IMR-90 (cell line): ENCODE data around the gene DNM3. TPM values are rescaled to one million over a fixed set of nuclear protein-coding genes. Genes with fewer than 3 reads are reported as not detected.

ENCODE experiments used
- ATAC-seq: fragments of 200-7000 bp; cut with Tn5 transposase; 2 replicates; pipeline ENCODE4 v1.9.1; 2020; ENCODE audit warnings: low read depth, mild to moderate bottlenecking, moderate library complexity
- BruUV-seq: library from RNA; stranded (reverse); fragments of 400-500 nt; replicated peaks from 2 replicates; lab custom pipeline; 2021; lab: Mats Ljungman, UMichigan
- CTCF ChIA-PET: fragments of 300-600 bp; formaldehyde crosslinking; extraction: SDS; loops from one replicate; lab custom pipeline; 2021; ENCODE audit warnings: antibody characterized with exemption; lab: Yijun Ruan, JAX
- POLR2A ChIA-PET: fragments of 300-600 bp; sonication (Branson Sonifier 250); formaldehyde crosslinking; loops from one replicate; lab custom pipeline; 2022; ENCODE audit warnings: antibody characterized with exemption; ENCODE audit not compliant: unreplicated experiment; lab: Charles Lee
- DNase-seq: peaks from one replicate; pipeline ENCODE4 v3.0.0; 2013
- H2AFZ ChIP-seq: replicated peaks from 2 replicates; pipeline ENCODE3; 2013; ENCODE audit warnings: low read length, mild to moderate bottlenecking; ENCODE audit not compliant: poor library complexity
- H2AK5ac ChIP-seq: 2 replicates; pipeline ENCODE4 v1.6.1; 2013; ENCODE audit warnings: low read depth, low read length, inconsistent platforms
- H2AK9ac ChIP-seq: replicated peaks from 2 replicates; pipeline ENCODE3; 2013; ENCODE audit warnings: mild to moderate bottlenecking, low read depth, low read length, moderate library complexity; ENCODE audit not compliant: poor library complexity
- H2BK120ac ChIP-seq: 2 replicates; pipeline ENCODE4 v1.6.1; 2013; ENCODE audit warnings: low read depth, low read length, inconsistent platforms
- H2BK15ac ChIP-seq: 3 replicates; pipeline ENCODE4 v1.6.1; 2013; ENCODE audit warnings: low read depth, low read length, inconsistent platforms
- H2BK20ac ChIP-seq: 2 replicates; pipeline ENCODE4 v1.6.1; 2013; ENCODE audit warnings: low read depth, mild to moderate bottlenecking, inconsistent platforms, low read length, moderate library complexity
- H2BK5ac ChIP-seq: 2 replicates; pipeline ENCODE4 v1.6.1; 2013; ENCODE audit warnings: mild to moderate bottlenecking, low read depth, low read length, inconsistent platforms; ENCODE audit not compliant: poor library complexity, severe bottlenecking
- H3K14ac ChIP-seq: replicated peaks from 2 replicates; pipeline ENCODE4 v1.6.1; 2013; ENCODE audit warnings: low read depth, low read length, inconsistent platforms
- H3K18ac ChIP-seq: 2 replicates; pipeline ENCODE4 v1.6.1; 2013; ENCODE audit warnings: low read depth, low read length, control low read depth
- H3K23ac ChIP-seq: 2 replicates; pipeline ENCODE4 v1.6.1; 2013; ENCODE audit warnings: low read depth, low read length, inconsistent platforms
- H3K27ac ChIP-seq: 2 replicates; pipeline ENCODE4 v1.5.1; 2013; ENCODE audit warnings: mild to moderate bottlenecking, control low read depth, low read length; ENCODE audit not compliant: insufficient read depth
- H3K27me3 ChIP-seq: 2 replicates; pipeline ENCODE4 v1.6.1; 2013; ENCODE audit warnings: low read length; ENCODE audit not compliant: control insufficient read depth, insufficient read depth
- H3K36me3 ChIP-seq: 2 replicates; pipeline ENCODE4 v1.6.1; 2013; ENCODE audit warnings: low read length, mixed read lengths; ENCODE audit not compliant: control insufficient read depth, insufficient read depth
- H3K4ac ChIP-seq: 2 replicates; pipeline ENCODE4 v1.6.1; 2013; ENCODE audit warnings: low read depth, low read length, inconsistent platforms
- H3K4me1 ChIP-seq: 2 replicates; pipeline ENCODE4 v1.6.1; 2013; ENCODE audit warnings: low read length, mixed read lengths; ENCODE audit not compliant: control insufficient read depth, insufficient read depth
- H3K4me2 ChIP-seq: 2 replicates; pipeline ENCODE4 v1.6.1; 2013; ENCODE audit warnings: low read depth, mild to moderate bottlenecking, control low read depth, low read length, moderate library complexity
- H3K4me3 ChIP-seq: 2 replicates; pipeline ENCODE4 v1.5.1; 2013; ENCODE audit warnings: low read depth, mild to moderate bottlenecking, control low read depth, low read length, moderate library complexity; ENCODE audit not compliant: insufficient read depth
- H3K56ac ChIP-seq: 2 replicates; pipeline ENCODE4 v1.6.1; 2013; ENCODE audit warnings: low read length, inconsistent platforms; ENCODE audit not compliant: insufficient read depth; ENCODE audit errors: extremely low read depth
- H3K79me1 ChIP-seq, 2 experiments: 2 replicates each; pipeline ENCODE4 v1.6.1; 2013; ENCODE audit warnings: low read length in 2 of 2, inconsistent platforms in 1 of 2, low read depth in 1 of 2
- H3K9ac ChIP-seq: 2 replicates; pipeline ENCODE4 v1.6.1; 2013; ENCODE audit warnings: low read depth, low read length, control low read depth
- H3K9me1 ChIP-seq: 2 replicates; pipeline ENCODE4 v1.6.1; 2013; ENCODE audit warnings: low read length, inconsistent platforms; ENCODE audit not compliant: insufficient read depth
- H3K9me3 ChIP-seq: 2 replicates; pipeline ENCODE4 v1.6.1; 2013; ENCODE audit warnings: low read length; ENCODE audit not compliant: control insufficient read depth, insufficient read depth
- H4K20me1 ChIP-seq: 2 replicates; pipeline ENCODE4 v1.6.1; 2013; ENCODE audit warnings: low read length, inconsistent platforms; ENCODE audit not compliant: insufficient read depth
- H4K5ac ChIP-seq: 2 replicates; pipeline ENCODE4 v1.6.1; 2013; ENCODE audit warnings: mild to moderate bottlenecking, low read depth, low read length, control low read depth
- H4K8ac ChIP-seq, 2 experiments: 2 replicates each; pipeline ENCODE4 v1.6.1; 2013; ENCODE audit warnings: low read depth in 2 of 2, low read length in 2 of 2, control low read depth in 1 of 2, inconsistent platforms in 1 of 2
- H4K91ac ChIP-seq: 2 replicates; pipeline ENCODE4 v1.6.1; 2013; ENCODE audit warnings: low read depth, low read length, inconsistent platforms; ENCODE audit not compliant: insufficient read depth
- BHLHE40 ChIP-seq: fragments of 150-350 bp; IDR thresholded peaks from 2 replicates; pipeline ENCODE4 v1.6.1; 2016; ENCODE audit warnings: mild to moderate bottlenecking, low read depth, low read length
- CEBPB ChIP-seq: IDR thresholded peaks from 2 replicates; pipeline ENCODE4 v1.6.1; 2012; ENCODE audit warnings: low read depth, low read length, improper control_type of control experiment
- CTCF ChIP-seq: conservative IDR thresholded peaks from 2 replicates; pipeline ENCODE4 v1.5.1; 2012; ENCODE audit warnings: mild to moderate bottlenecking, low read depth, low read length, improper control_type of control experiment
- FOS ChIP-seq: fragments of 150-350 bp; IDR thresholded peaks from 2 replicates; pipeline ENCODE4 v1.6.1; 2016; ENCODE audit warnings: low read depth, low read length
- MAFK ChIP-seq: IDR thresholded peaks from 2 replicates; pipeline ENCODE4 v1.6.1; 2012; ENCODE audit warnings: low read depth, low read length, improper control_type of control experiment
- MAZ ChIP-seq: IDR thresholded peaks from 2 replicates; pipeline ENCODE4 v1.6.1; 2012; ENCODE audit warnings: low read depth, mild to moderate bottlenecking, low read length, improper control_type of control experiment, moderate library complexity, borderline replicate concordance
- MXI1 ChIP-seq: IDR thresholded peaks from 2 replicates; pipeline ENCODE4 v1.6.1; 2012; ENCODE audit warnings: low read depth, mild to moderate bottlenecking, low read length, moderate library complexity, borderline replicate concordance
- NFE2L2 ChIP-seq: fragments of 150-350 bp; IDR thresholded peaks from 2 replicates; pipeline ENCODE4 v1.6.1; 2016; ENCODE audit warnings: low read depth, mild to moderate bottlenecking, low read length
- POLR2A ChIP-seq: IDR thresholded peaks from 2 replicates; pipeline ENCODE4 v1.6.1; 2012; ENCODE audit warnings: mild to moderate bottlenecking, low read depth, low read length
- RAD21 ChIP-seq: IDR thresholded peaks from 2 replicates; pipeline ENCODE4 v1.6.1; 2012; ENCODE audit warnings: low read length, improper control_type of control experiment
- RCOR1 ChIP-seq: IDR thresholded peaks from 2 replicates; pipeline ENCODE4 v1.6.1; 2012; ENCODE audit warnings: mild to moderate bottlenecking, low read length, improper control_type of control experiment; ENCODE audit not compliant: insufficient replicate concordance
- USF2 ChIP-seq: fragments of 150-350 bp; IDR thresholded peaks from 2 replicates; pipeline ENCODE4 v1.6.1; 2017; ENCODE audit warnings: mild to moderate bottlenecking, antibody characterized with exemption, low read length, low read depth
- WGBS, 2 experiments: methylation state at CpG; one replicate each; pipeline versions ENCODE4 v1.1.5 to v1.1.7; 2013; ENCODE audit warnings: missing lambda C conversion rate in 2 of 2; ENCODE audit not compliant: insufficient read length in 1 of 2; ENCODE audit errors: extremely low coverage in 2 of 2; 5-methylcytosine and 5-hydroxymethylcytosine counted together
- dilution Hi-C: fragments of 300-500 bp; cut with HindIII; formaldehyde crosslinking; loops from one replicate; pipeline ENCODE4 v1.14.3; 2018; ENCODE audit warnings: low sequenced_read_pairs; ENCODE audit not compliant: unreplicated experiment
- in situ Hi-C: fragments of 300-500 bp; cut with MboI; formaldehyde crosslinking; loops from 3 replicates; pipeline ENCODE4 v1.14.3; 2019; ENCODE audit warnings: low sequenced_read_pairs, inconsistent platforms, mixed read lengths
- intact Hi-C: fragments of 100-400 bp; cut with micrococcal nuclease; formaldehyde crosslinking; loops from 2 replicates; pipeline ENCODE4 v1.10.0; 2022
- polyA plus RNA-seq, 3 experiments: library from polyadenylated mRNA; depleted of rRNA; stranded (reverse); fragments of >200 nt; gene quantifications; 2 replicates each; pipeline ENCODE4 v1.2.3, GENCODE V29; 2012; ENCODE audit warnings: low replicate concordance in 1 of 3
- total RNA-seq: library from RNA; depleted of rRNA; stranded (reverse); fragments of >200 nt; gene quantifications from 2 replicates; pipeline ENCODE4 v1.2.3, GENCODE V29; 2012

The DNM3 gene
- total and polyA plus RNA-seq, 2 of the 4 experiments (the other 2 are of a cell fraction) = 0.36 TPM

DNA sequence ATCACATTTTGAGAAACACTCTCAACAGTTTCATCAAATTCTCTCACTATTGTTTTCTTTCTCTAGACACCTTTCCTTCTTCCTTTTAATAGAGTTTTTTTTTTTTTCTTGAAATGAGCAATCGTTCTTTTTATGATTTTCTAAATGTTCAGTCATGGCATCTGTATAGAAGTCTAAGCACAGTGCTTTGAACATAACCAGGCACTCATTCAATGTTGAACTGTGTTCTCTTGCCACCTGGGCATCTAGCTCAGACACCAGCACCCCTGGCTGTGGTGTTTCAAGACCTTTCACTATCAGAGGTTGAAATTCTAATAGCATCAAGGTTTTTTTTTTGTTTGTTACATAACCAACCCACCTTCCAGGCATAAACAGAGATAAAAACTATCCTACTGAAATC lies 96.6 kb downstream of the DNM3 start:
- ATAC-seq (no peak), DNase-seq (no peak)
- H2BK15ac ChIP-seq = no peak overlapping the region
- TF ChIP-seq CEBPB (no peak), MAZ (no peak), CTCF (no peak), FOS (no peak), MXI1 (no peak), POLR2A (no peak), BHLHE40 (no peak), RCOR1 (no peak), MAFK (no peak), NFE2L2 (no peak), USF2 (no peak), RAD21 (no peak)
- no peak overlapping the region for H3K14ac ChIP-seq
- no peak overlapping the region for H3K4ac ChIP-seq
- H2AFZ ChIP-seq = no peak overlapping the region
- H4K8ac ChIP-seq = no peak overlapping the region
- no peak overlapping the region for H2BK20ac ChIP-seq
- no CpG with 5 or more reads among the region's 1 CpG for WGBS, 2 experiments
- no peak overlapping the region for H3K9ac ChIP-seq
- no peaks in the 10 kb centered on the region for H3K4me1 ChIP-seq
- H2BK120ac ChIP-seq = no peak overlapping the region
- CTCF ChIA-PET = interaction anchor here (1.1 kb wide), 1 partner anchor 9 kb away, joined by 4 read pairs; no protein-coding TSS in a partner anchor
- dilution Hi-C loops = no loop called here
- H4K5ac ChIP-seq = no peak overlapping the region
- POLR2A ChIA-PET = no interaction called here
- no peak overlapping the region for H2BK5ac ChIP-seq
- no peak overlapping the region for H3K18ac ChIP-seq
- H3K27ac ChIP-seq = no peak overlapping the region
- no peaks in the 10 kb centered on the region for H3K36me3 ChIP-seq
- in situ Hi-C loops = no loop called here
- peaks cover 3% of the 10 kb centered on the region; the same call in 1 of the 2 replicates for H3K27me3 ChIP-seq
- H2AK5ac ChIP-seq = no peak overlapping the region
- no peak overlapping the region for H3K4me2 ChIP-seq
- H4K20me1 ChIP-seq = no peaks in the 10 kb centered on the region
- intact Hi-C loops = no loop called here
- no peaks in the 10 kb centered on the region for H3K9me3 ChIP-seq
- no peak overlapping the region for H3K56ac ChIP-seq
- no peaks in the 10 kb centered on the region for H3K9me1 ChIP-seq
- H2AK9ac ChIP-seq = no peak overlapping the region
- BruUV-seq = no TSS peak
- H4K91ac ChIP-seq = no peak overlapping the region
- H3K23ac ChIP-seq = no peak overlapping the region
- H3K79me1 ChIP-seq = no peaks in the 10 kb centered on the region
- H3K4me3 ChIP-seq = no peak overlapping the region
